ENCODE results near the gene OR9Q2. TPM values are rescaled to one million over a fixed set of nuclear protein-coding genes. Genes with fewer than 3 reads are reported as not detected.

The OR9Q2 gene
- polyA plus RNA-seq, 5 donors: not detected

Other genes starting within 250 kb of the OR9Q2 start
- gene OR9Q1, start 165.2 kb upstream of the OR9Q2 start, polyA plus RNA-seq (ENCODE audit: insufficient read depth in 1 of 5, insufficient read length in 5 of 5, low replicate concordance in 1 of 5): not detected
- gene OR6Q1, start 158.1 kb upstream of the OR9Q2 start, polyA plus RNA-seq (ENCODE audit: insufficient read depth in 1 of 5, insufficient read length in 5 of 5, low replicate concordance in 1 of 5): not detected
- gene OR9I1, start 63.5 kb upstream of the OR9Q2 start, polyA plus RNA-seq (ENCODE audit: insufficient read depth in 1 of 5, insufficient read length in 5 of 5, low replicate concordance in 1 of 5): not detected
- not detected for gene OR1S2, start 15.1 kb downstream of the OR9Q2 start, polyA plus RNA-seq (ENCODE audit: insufficient read depth in 1 of 5, insufficient read length in 5 of 5, low replicate concordance in 1 of 5)
- gene OR1S1, start 23.6 kb downstream of the OR9Q2 start, polyA plus RNA-seq (ENCODE audit: insufficient read depth in 1 of 5, insufficient read length in 5 of 5, low replicate concordance in 1 of 5): not detected
- gene OR10Q1, start 39.8 kb downstream of the OR9Q2 start, polyA plus RNA-seq (ENCODE audit: insufficient read depth in 1 of 5, insufficient read length in 5 of 5, low replicate concordance in 1 of 5): under 1 TPM in 1 of 5 donors, not detected in 4; 0.30 TPM
- not detected for gene OR10W1, start 79.2 kb downstream of the OR9Q2 start, polyA plus RNA-seq (ENCODE audit: insufficient read depth in 1 of 5, insufficient read length in 5 of 5, low replicate concordance in 1 of 5)
- not detected for gene OR5B17, start 170.0 kb downstream of the OR9Q2 start, polyA plus RNA-seq (ENCODE audit: insufficient read depth in 1 of 5, insufficient read length in 5 of 5, low replicate concordance in 1 of 5)
- gene OR5B3, start 217.8 kb downstream of the OR9Q2 start, polyA plus RNA-seq (ENCODE audit: insufficient read depth in 1 of 5, insufficient read length in 5 of 5, low replicate concordance in 1 of 5): not detected
- not detected for gene OR5B2, start 239.1 kb downstream of the OR9Q2 start, polyA plus RNA-seq (ENCODE audit: insufficient read depth in 1 of 5, insufficient read length in 5 of 5, low replicate concordance in 1 of 5)

Data from right lung (tissue), 5 donors.